ENCODE measurements around the gene GPR107.

GPR107 gene

DNA sequence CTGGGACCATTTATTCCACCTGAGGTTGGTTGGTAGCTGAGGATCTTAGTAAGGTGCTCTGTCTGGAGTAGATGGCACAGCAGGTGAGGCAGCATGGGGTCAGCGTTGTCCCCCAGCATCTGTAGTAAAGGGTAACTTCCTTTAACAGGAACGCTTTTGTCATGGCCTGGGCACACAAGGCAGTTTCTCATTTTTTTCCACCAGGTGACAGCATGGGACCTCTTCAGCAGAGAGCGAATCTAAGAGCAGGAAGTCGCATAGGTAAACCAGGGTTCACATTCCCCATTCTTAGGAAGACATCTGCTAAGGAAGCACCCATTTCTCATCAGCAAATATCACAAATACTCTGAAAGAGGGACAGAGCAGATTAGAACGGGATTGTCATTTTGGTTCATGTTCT is 56.5 kb downstream of the GPR107 start:
- DNase-seq (ENCODE audit: low read depth) = no peak

DNA sequence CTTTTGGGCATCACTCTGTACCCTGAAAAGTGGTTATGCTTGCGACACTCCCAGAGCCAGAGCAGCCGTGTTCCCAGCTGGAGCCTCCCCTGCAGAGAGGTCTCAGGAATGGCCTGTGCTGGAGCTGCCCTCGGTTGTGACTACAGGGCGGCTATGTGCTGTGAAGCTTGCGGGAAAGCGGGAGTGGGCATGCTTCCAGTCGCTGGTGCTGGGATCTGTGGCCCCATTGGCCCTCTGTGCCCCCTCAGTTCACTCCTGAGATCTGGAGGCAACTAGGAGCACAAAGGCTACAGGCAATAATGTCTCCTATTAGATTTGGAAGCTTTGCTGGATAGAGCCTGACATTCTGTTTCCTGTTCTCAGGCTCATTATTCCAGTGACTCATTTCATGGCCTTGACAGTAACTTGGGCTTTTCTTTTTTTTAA is 56.9 kb downstream of the GPR107 start:
- no peak for DNase-seq (ENCODE audit: low read depth)

DNA sequence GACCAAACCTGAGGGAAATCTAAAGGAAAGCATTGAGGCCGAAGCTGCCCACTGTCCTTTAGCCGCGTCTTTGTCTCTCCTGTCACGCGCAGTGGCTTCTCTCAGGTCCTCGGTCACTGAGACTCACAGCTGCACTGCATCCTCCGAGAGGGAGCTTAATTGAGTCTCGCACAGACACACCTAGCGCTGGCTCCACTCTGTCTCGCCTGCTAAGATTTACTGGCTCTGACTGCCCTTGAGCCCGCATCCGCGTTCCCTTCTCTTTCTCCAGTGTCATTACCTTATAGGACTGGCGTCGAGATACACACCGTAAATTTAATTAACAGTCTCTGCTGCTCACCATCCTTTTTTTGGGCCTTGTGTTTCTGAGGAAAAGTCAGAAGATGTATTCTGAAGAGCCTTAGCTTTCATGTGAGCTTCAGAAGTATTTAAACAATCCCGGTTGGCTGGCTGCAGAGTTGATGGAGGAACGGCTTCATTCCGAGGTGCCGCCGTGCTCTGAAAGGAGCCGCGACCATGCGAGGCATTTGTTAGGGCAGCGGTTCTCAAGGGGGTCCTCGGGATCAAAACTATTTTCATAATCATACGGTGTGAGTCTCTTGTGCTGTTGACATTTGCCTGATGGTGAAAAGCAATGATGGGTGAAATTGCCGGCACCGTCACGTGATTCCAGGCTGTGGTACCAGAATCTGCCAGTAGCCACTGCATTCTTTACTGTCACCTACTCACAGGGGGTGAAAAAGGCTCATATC is 58.3 kb downstream of the GPR107 start:
- no peak for DNase-seq (ENCODE audit: low read depth)

- DNase-seq (ENCODE audit: low read depth) = no peak
These were observed 58.9 kb downstream of the GPR107 start for GRCh38 chr9:130112538-130113151.

DNA sequence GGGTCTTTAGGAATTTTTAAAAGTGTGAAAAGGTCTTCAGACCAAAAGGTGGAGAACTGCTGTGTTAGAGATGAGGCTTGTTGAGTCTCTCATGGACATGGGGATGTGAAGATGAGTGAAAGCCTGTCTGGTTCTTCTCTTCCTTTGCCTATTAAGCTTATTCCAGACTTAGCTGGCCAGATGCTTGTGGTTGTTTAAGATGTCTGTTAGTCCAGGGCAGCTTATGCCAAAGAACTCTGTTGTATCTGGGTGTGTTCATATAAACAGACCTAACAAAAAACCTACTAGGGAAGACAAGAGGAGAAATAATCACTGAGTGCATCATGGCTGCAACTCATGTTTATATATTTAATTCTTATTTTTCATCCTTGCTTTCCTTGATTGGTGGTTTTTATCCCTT is 61.0 kb downstream of the GPR107 start:
- DNase-seq (ENCODE audit: low read depth) = no peak

GRCh38 chr9:130116346-130116745 is 62.6 kb downstream of the GPR107 start:
- DNase-seq (ENCODE audit: low read depth) = no peak

DNA sequence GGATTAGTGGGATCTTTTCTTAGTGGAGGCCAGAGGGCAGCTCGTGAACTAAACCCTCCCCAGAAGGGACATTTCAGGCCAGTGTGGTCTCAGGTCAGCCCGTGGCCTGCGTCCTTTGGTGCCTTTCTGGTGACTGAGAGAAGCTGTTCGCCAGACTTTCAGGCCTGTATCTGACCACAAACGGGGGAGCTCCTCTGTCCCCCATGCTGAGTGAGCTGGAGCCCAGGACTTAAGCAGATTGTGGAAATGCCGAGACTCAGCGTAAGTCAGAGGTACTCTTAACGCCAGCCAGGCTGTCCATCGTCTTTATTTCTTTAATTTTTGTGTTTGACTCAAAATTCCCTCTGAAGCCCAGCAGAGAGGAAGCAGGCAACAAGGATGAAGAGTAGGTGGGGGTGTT is 63.7 kb downstream of the GPR107 start:
- DNase-seq (ENCODE audit: low read depth) = no peak

- no peak for DNase-seq (ENCODE audit: low read depth)
These were observed 64.3 kb downstream of the GPR107 start for GRCh38 chr9:130117816-130118632.

- no peak for DNase-seq (ENCODE audit: low read depth)
These were observed 65.3 kb downstream of the GPR107 start for GRCh38 chr9:130118841-130119518.

DNA sequence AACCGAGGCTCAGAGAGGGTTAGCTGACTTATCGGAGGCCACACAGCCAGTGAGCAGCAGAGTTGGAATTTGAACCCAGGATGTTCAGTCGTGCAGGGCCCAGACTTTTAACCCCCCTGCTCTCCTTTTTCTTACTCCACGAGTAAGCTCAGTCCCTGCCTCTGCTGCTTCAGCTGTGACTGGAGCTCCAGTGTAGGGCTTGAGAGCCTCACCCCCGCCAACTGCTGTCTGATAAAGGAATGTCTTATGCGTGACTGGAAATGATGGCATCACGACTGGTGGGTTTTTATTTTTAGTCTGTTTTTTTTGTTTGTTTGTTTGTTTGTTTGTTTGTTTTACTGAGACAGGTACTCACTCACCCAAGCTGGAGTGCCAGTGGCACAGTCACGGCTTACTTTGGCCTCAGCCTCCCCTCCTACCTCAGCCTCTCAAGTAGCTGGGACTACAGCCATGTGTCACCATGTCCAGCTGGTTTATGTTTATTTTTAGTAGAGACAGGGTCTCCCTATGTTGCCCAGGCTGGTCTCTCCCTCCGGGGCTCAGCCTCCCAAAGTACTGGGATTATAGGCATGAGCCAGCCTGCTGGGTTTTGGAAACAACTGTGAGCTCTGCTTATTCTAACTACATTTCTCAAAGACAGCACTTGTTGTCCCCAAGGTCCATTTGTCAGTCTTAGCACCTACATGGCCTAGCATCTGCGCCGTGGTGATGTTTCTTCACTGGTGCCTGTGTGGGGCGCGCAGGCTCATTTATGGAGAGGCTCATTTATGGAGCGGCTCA is 66.0 kb downstream of the GPR107 start:
- DNase-seq (ENCODE audit: low read depth) = no peak

GRCh38 chr9:130120299-130120587 is 66.5 kb downstream of the GPR107 start:
- no peak for DNase-seq (ENCODE audit: low read depth)

DNA sequence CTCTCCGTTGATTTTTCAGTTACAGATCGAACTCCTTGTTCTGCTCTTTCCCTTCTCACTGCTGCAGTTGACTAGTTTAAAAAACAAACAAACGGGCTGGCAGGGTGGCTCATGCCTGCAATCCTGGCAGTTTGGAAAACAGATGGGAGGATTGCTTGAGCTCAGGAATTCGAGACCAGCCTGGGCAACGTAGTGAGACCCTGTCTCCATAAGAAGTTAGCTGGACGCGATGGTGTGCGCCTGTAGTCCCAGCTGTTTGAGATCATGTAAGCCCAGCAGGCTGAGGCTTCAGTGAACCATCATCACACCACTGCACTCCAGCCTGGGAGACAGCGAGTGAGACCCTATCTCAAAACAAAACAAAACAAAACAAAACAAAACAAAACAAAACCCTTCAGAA is 67.1 kb downstream of the GPR107 start:
- no peak for DNase-seq (ENCODE audit: low read depth)

DNA sequence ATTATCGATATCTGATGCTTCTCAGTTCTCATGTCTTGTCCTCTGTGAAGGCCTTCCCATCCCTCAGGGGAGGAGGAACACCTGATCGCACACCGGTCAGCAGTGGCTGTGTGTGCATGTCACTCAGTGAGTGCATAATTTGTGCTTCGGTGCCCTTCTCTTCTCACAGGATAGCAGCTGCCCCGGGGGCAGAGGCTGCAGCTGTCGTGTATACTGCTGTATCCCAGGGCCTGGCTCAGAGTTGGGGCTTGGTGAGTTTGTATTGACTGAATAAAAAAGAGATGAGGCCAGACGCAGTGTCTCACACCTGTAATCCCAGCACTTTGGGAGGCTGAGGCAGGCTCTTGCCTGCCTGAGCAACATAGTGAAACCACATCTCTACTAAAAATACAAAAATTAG is 68.8 kb downstream of the GPR107 start:
- DNase-seq (ENCODE audit: low read depth) = no peak

DNA sequence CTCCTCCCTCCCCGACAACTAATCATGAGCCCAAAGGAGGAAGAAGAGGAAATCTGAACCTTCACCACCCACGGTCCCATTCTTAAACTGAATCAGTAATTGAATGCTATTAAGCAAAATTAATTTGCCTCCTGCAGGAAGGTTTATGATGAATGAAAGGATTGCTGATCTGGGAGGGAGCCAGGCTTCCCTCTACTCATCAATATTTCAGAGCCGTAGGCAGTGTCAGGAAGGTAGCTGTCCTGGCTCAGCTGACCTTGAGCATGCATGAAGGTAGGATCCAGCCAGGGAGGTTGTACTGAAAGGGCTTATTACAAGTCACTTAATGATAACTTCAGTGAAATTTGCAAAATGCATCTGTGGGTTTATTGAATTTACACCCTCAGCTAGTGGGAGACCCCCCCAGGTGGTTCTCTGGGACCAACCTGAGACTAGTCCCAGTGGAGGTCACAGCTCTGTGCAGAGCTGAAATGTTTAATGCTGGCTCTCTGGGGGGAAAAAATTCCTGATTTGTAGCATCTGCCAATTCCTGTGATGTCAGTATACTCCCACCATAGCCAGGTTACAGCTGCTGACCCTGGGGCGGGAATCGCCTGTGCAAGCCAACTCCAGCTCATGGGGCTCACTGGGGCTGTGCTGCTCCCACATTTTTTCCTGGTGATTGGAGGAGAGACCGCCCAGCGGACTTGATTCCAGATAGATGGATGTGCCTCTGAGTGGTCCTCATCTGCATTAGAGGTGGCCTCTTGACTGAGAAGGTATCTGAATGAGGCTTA is 70.6 kb downstream of the GPR107 start:
- DNase-seq (ENCODE audit: low read depth) = no peak

DNA sequence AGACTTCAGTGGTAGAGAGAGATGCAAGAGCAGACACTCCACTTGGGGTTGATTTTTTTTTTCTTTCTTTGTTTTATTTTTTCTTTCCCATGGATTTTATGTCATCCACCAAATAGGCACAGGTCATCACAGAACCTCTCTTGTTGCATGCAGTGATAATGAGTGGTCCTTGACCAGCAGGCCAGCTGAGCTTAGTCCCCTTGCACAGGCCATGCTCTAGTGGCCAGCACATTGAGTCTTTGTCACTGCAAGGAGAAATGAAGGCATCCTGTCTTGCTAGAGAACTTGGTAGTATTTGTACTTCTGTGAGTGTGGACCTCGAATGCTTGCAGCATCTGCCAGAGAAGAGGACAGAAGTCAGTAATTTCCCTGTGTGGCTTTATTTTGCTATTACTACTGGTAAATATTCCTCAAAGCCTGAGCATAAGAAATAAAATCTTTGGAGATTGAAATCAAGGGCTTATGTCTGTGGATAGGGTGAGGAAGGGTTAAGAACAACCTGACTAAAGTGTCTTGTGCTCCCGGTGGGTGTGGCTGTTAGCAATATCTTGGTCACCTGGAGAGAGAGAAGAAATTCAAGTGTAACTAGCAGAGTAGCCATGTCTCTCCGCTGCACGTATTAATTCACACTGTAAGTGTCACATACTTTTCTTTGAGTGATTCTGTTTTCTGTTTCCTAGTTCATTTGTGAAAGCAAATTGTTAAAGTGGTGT is 73.2 kb downstream of the GPR107 start:
- DNase-seq (ENCODE audit: low read depth) = no peak

GRCh38 chr9:130128251-130128650 is 74.5 kb downstream of the GPR107 start:
- DNase-seq (ENCODE audit: low read depth) = peak; percentile 79

DNA sequence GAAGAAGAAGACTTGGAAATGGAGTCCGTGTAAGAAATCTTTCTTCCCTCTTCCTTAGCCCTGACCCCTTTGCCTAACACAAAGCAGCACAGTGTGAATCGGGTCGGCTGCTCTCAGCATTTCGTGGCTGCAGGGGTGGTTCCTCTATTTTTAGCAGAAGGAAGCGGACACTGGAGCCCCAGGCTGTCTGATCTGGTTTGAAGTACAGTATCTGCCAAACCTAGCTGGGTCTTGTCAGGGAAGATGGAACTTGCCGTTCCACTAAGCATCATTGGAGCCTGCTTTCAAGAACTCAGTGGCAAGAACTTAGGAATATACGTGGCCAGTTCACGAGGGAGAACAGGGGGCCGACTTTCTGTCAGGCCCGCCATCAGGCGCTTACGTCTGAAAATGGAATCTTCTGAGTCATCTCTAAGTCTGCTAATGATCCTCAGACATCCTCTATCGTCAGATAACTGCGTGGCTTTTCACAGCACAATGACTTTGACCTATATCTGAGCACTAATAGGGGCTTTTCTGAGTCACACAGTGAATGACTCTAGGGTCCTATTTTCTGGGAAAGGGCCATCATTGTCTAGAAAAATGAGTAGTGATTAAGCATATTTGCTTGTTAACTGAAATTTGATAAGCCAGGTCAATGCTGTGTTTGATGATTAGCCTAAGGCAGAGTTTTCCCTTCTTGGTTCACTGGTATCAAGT is 75.2 kb downstream of the GPR107 start:
- peak; percentile 72 for DNase-seq (ENCODE audit: low read depth)

DNA sequence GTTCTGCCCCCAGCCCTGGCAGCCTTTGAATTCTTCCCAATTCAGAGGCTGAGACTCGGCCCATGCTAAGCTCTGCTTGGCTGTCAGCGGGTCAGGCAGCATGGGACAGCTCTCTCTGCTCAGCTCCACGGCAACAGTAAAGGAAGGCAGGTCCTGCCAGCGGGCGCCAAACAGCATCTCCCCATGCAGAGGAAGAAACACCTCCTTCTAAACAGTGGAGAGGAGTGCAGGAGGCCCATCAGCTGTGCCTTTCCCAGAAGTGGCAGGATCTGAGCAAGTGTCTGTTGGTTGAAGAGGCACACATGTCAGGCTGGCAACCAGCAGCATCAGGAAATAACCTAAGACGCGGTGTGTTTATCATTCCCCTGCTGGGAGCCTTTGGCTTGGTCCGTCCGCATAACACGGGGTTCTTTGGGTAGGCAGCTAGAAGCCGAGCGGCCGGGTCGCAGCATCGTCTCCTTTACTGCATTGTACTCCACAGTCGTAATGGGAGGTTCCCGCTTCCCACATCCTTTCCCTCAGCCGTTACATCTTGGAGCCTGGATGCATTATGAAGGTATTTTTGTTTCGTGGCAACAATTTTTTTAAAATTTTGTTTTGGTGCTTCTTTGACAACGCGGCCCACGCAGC is 75.8 kb downstream of the GPR107 start:
- peak; percentile 30 for DNase-seq (ENCODE audit: low read depth)

DNA sequence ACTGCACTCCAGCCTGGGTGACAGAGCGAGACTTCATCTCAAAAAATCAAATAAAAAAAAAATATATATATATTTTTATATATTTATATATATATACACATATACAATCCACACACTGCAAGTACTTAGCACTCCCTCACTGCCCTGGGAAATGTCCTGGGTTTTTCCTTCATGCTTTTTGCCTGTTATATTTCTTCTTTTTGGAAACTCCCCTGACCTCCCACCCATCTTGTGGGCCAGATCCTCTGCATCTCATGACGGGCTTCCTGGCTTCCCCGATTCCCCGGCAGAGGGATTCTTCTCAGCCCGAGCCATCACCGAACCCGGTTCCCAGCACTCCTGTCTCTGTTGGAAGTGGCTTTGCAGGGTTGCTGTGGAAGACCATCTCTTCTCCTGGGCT is 79.0 kb downstream of the GPR107 start:
- no peak for DNase-seq (ENCODE audit: low read depth)

All from T-helper 22 cell (primary cell).